Kidney (tissue), 14 donors: ENCODE measurements around the gene KIAA0825. TPM values are rescaled to one million over a fixed set of nuclear protein-coding genes. Genes with fewer than 3 reads are reported as not detected.

Experiments
- DNase-seq, 5 donors: peaks; one replicate each; pipeline ENCODE4 v3.0.0-alpha.2; 2013 to 2020
- FAIRE-seq: peaks from 2 replicates; lab custom pipeline; 2012; peaks lifted over from hg19 to GRCh38; lab: Jason Lieb, UNC
- H3K27ac ChIP-seq, 2 donors: one replicate each; pipeline ENCODE4 v1.7.0; 2013; ENCODE audit warnings: low read depth in 2 of 2, low read length in 2 of 2, inconsistent platforms in 1 of 2
- H3K27me3 ChIP-seq: one replicate; pipeline ENCODE4 v1.7.1; 2013; ENCODE audit warnings: low read length, inconsistent platforms; ENCODE audit not compliant: control insufficient read depth, insufficient read depth
- H3K36me3 ChIP-seq, 3 donors: one replicate each; pipeline versions ENCODE4 v1.7.0 to v1.7.1; 2013; ENCODE audit warnings: low read length in 3 of 3, control low read depth in 1 of 3, inconsistent platforms in 1 of 3; ENCODE audit not compliant: insufficient read depth in 3 of 3, control insufficient read depth in 2 of 3
- H3K4me1 ChIP-seq, 3 donors: one replicate each; pipeline versions ENCODE4 v1.7.0 to v1.7.1; 2013; ENCODE audit warnings: low read length in 3 of 3, inconsistent platforms in 1 of 3, low read depth in 1 of 3; ENCODE audit not compliant: control insufficient read depth in 2 of 3, insufficient read depth in 2 of 3
- H3K4me3 ChIP-seq, 3 donors: one replicate each; pipeline versions ENCODE4 v1.7.0 to v1.8.1; 2013; ENCODE audit warnings: low read length in 3 of 3, control low read depth in 1 of 3, inconsistent platforms in 1 of 3
- H3K9ac ChIP-seq, 3 donors: one replicate each; pipeline versions ENCODE4 v1.7.0 to v1.7.1; 2013; ENCODE audit warnings: low read length in 3 of 3, control low read depth in 1 of 3, inconsistent platforms in 1 of 3
- H3K9me3 ChIP-seq, 3 donors: one replicate each; pipeline versions ENCODE4 v1.7.0 to v1.7.1; 2013; ENCODE audit warnings: low read length in 3 of 3, control low read depth in 1 of 3, inconsistent platforms in 1 of 3; ENCODE audit not compliant: control insufficient read depth in 2 of 3, insufficient read depth in 1 of 3
- CTCF ChIP-seq: IDR thresholded peaks from 3 replicates; pipeline ENCODE4 v1.5.1; 2012; ENCODE audit warnings: mild to moderate bottlenecking, moderate library complexity, borderline replicate concordance; ENCODE audit not compliant: insufficient read depth; ENCODE audit errors: extremely low read depth
- intact Hi-C: fragments of 100-400 bp; cut with DNase I; formaldehyde crosslinking; loops from one replicate; pipeline ENCODE4 v1.11.1; 2022
- polyA plus RNA-seq: library from polyadenylated mRNA; stranded (reverse); fragments of 350-450 nt; fragmentation: Illumina TruSeq; extraction: RNeasy Lipid Tissue Mini Kit (QIAGEN cat#74804); gene quantifications from one replicate; pipeline ENCODE4 v1.2.3, GENCODE V29; 2014; ENCODE audit warnings: low read depth, low replicate concordance; ENCODE audit not compliant: insufficient read depth
- total RNA-seq: library from RNA; stranded (reverse); fragmentation: NEBNext Ultra II Directional; extraction: Animal tissue kit (Norgen Biotek cat#: 25700); gene quantifications from one replicate; pipeline ENCODE4 v1.2.1, GENCODE V29; 2021
- donor health status: control.
- donor health status: control.
- donor health status: control.
- donor health status: control.
- donor health status: control.
- donor health status: DM: yes; HTN: yes; CAD: no.
- donor health status: Normal renal cell carcinoma (clear cell type).

The KIAA0825 gene
- total and polyA plus RNA-seq, 2 donors from 2014 or later, result 0.80 to 5.4 TPM

- H3K36me3 ChIP-seq, result no peaks in the 10 kb centered on the region
- FAIRE-seq (no peak), DNase-seq (no peak)
- H3K27ac ChIP-seq, result no peak overlapping the region
- no peaks in the 10 kb centered on the region for H3K4me1 ChIP-seq
- H3K9me3 ChIP-seq, result no peaks in the 10 kb centered on the region
- no peak overlapping the region for H3K4me3 ChIP-seq
- no peak for TF ChIP-seq CTCF
- intact Hi-C loops, result no loop called here
- H3K27me3 ChIP-seq, result no peaks in the 10 kb centered on the region
- no peak overlapping the region for H3K9ac ChIP-seq
Measured at GRCh38 chr5:94562327-94562971, 56.0 kb downstream of the KIAA0825 start.

GRCh38 chr5:94558028-94558427 is 60.4 kb downstream of the KIAA0825 start:
- Histone ChIP-seq H3K9ac (no peak overlapping the region), H3K27me3 (no peaks in the 10 kb centered on the region), H3K9me3 (no peaks in the 10 kb centered on the region), H3K27ac (no peak overlapping the region), H3K36me3 (no peaks in the 10 kb centered on the region), H3K4me1 (no peaks in the 10 kb centered on the region), H3K4me3 (no peak overlapping the region)
- DNase-seq (no peak), FAIRE-seq (no peak)
- TF ChIP-seq CTCF, result no peak
- intact Hi-C loops, result no loop called here

GRCh38 chr5:94551858-94552257 is 66.5 kb downstream of the KIAA0825 start:
- intact Hi-C loops, result no loop called here
- DNase-seq (no peak), FAIRE-seq (no peak)
- H3K4me3 ChIP-seq, result no peak overlapping the region
- H3K4me1 ChIP-seq, result no peaks in the 10 kb centered on the region
- no peaks in the 10 kb centered on the region for H3K36me3 ChIP-seq
- H3K27ac ChIP-seq, result no peak overlapping the region
- no peak for TF ChIP-seq CTCF
- no peaks in the 10 kb centered on the region for H3K27me3 ChIP-seq
- no peaks in the 10 kb centered on the region for H3K9me3 ChIP-seq
- no peak overlapping the region for H3K9ac ChIP-seq
